Stimulated activated memory B cell treated with anti-CD40 and anti-IgM and Interleukin-4, amounts not matched to agents 10 μg/mL and 1 μg/mL and 100 μg/mL, for 72 hours (primary cell): Measurements from ENCODE around the gene NAA15.
A peak's percentile ranks its signal among the peaks of the same experiment; 100 is the strongest.
"Not testable (repeated sequence)": the region's sequence is repeated elsewhere in the genome, so short reads cannot be mapped to it uniquely, and the experiment has no call there.

Experiments
- ATAC-seq: fragments of 150-1000 bp; cut with Tn5 transposase; 2 replicates; pipeline ENCODE4 v1.10.0; 2021
- H3K27ac Mint-ChIP-seq: one replicate; pipeline ENCODE4 v1.8.0; 2022; ENCODE audit warnings: mild to moderate bottlenecking, mixed read lengths
- H3K27me3 Mint-ChIP-seq: one replicate; pipeline ENCODE4 v1.8.0; 2022; ENCODE audit warnings: mixed read lengths
- H3K36me3 Mint-ChIP-seq: one replicate; pipeline ENCODE4 v1.8.0; 2022; ENCODE audit warnings: mixed read lengths
- H3K4me1 Mint-ChIP-seq: one replicate; pipeline ENCODE4 v1.8.0; 2022; ENCODE audit warnings: mixed read lengths
- H3K4me3 Mint-ChIP-seq: one replicate; pipeline ENCODE4 v1.8.0; 2022; ENCODE audit warnings: mild to moderate bottlenecking, moderate library complexity, mixed read lengths
- H3K9me3 Mint-ChIP-seq: one replicate; pipeline ENCODE4 v1.8.0; 2022; ENCODE audit warnings: mixed read lengths

The NAA15 gene

DNA sequence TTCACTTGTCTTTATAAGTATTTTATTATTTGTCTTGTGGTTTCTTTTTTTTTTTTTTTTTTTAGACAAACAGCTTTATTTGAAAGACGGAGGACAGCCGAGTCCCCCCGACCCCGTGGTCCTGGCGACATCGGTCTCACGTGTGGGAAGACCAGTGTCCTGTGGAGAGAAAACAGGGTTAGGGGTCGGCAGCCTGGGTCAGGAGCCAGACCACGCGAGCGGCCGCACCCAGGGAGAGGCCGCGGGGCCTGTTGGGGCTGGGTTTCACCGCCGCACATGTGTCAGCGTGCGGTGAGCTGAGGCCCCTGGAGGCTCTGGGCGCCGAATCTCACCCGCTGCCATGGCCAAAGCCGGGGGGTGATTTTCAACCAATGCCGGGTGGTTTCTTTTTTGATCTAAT, 134.8 kb downstream of the NAA15 start:
- Mint-ChIP-seq H3K4me1 (no peaks in the 10 kb centered on the region), H3K36me3 (peaks cover 53% of the 10 kb centered on the region), H3K27ac (no peak overlapping the region), H3K4me3 (no peak overlapping the region), H3K27me3 (no peaks in the 10 kb centered on the region), H3K9me3 (peaks cover 14% of the 10 kb centered on the region)
- ATAC-seq: no peak

DNA sequence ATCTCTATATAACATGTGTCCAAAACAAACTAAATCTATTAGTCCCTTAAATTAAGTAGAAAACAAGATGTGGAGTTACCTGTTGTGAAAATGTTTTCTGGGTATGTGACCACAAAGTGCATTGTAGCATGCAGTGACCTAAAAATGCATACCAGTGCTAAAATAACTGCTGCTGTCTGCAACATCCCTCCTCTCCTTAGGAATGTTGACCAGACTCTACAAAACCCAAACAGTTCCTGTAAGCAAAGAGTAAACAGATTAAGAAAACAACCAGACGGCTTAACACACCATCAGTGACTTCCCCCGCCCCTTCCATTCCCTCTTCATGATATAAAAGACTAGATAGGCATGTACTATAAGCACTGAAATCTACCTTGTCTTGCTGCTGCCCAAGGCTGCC, 136.8 kb downstream of the NAA15 start:
- no peak overlapping the region for H3K27ac Mint-ChIP-seq
- H3K9me3 Mint-ChIP-seq: peaks cover 14% of the 10 kb centered on the region
- H3K4me3 Mint-ChIP-seq: no peak overlapping the region
- peaks cover 44% of the 10 kb centered on the region for H3K36me3 Mint-ChIP-seq
- H3K27me3 Mint-ChIP-seq: no peaks in the 10 kb centered on the region
- ATAC-seq: no peak
- no peaks in the 10 kb centered on the region for H3K4me1 Mint-ChIP-seq

DNA sequence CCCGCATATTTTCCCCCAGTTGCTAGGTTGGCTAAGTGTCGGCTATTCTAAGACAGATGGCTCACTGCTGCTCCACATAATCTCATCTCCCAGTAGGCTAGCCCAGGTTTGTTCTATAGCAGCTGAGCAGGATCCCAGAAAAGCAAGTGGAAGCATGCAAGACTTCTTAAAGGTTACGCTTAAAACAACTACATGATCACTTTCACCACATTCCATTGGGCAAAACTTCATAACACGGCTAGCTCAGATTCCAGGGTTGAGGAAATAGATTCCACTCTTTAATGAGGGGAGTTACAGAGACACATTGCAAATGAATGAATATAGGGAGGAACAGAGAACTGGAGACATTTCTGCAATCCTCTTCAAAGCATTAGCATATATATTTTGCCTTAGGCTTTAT, 139.7 kb downstream of the NAA15 start:
- Mint-ChIP-seq H3K9me3 (peaks cover 14% of the 10 kb centered on the region), H3K27ac (no peak overlapping the region), H3K4me1 (no peaks in the 10 kb centered on the region), H3K36me3 (peaks cover 50% of the 10 kb centered on the region), H3K4me3 (no peak overlapping the region), H3K27me3 (no peaks in the 10 kb centered on the region)
- ATAC-seq: no peak

DNA sequence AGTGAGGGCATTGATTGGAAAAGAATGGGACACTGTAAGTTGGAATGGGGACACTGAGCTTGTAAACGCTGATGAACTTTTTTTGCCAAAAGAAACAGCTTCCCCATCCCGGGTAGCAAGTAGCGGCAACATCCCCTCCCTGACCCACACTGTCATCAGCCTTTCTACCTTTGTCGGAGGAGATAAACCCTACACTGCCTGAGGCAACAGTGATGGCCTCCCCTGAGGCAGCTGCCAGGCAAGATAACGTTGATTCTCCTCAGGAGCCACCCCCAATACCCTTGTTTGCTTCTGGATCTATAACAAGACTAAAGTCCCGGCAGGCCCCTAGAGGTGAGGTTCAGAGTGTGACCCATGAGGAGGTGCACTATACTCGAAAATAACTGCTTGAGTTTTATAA, 142.4 kb downstream of the NAA15 start:
- no peak for ATAC-seq
- no peak overlapping the region for H3K4me3 Mint-ChIP-seq
- H3K4me1 Mint-ChIP-seq: peaks cover 3% of the 10 kb centered on the region
- peaks cover 5% of the 10 kb centered on the region for H3K9me3 Mint-ChIP-seq
- H3K27me3 Mint-ChIP-seq: no peaks in the 10 kb centered on the region
- no peak overlapping the region for H3K27ac Mint-ChIP-seq
- peaks cover 33% of the 10 kb centered on the region for H3K36me3 Mint-ChIP-seq

DNA sequence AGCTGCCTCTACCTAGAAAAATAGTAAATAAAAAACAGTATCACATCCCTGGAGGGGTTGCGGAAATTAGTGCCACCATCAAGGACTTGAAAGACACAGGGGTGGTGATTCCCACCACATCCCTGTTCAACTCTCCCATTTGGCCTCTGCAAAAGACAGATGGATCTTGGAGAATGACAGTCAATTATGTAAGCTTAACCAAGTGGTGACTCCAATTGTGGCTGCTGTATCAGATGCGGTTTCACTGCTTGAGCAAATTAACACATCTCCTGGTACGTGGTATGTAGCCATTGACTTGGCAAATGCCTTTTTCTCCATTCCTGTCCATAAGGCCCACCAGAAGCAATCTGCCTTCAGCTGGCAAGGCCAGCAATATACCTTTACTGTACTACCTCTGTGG, 143.6 kb downstream of the NAA15 start:
- not testable (repeated sequence) for H3K9me3 Mint-ChIP-seq, ATAC-seq, H3K27me3 Mint-ChIP-seq, H3K4me3 Mint-ChIP-seq, H3K27ac Mint-ChIP-seq, H3K4me1 Mint-ChIP-seq
- H3K36me3 Mint-ChIP-seq: peaks cover 27% of the 10 kb centered on the region

DNA sequence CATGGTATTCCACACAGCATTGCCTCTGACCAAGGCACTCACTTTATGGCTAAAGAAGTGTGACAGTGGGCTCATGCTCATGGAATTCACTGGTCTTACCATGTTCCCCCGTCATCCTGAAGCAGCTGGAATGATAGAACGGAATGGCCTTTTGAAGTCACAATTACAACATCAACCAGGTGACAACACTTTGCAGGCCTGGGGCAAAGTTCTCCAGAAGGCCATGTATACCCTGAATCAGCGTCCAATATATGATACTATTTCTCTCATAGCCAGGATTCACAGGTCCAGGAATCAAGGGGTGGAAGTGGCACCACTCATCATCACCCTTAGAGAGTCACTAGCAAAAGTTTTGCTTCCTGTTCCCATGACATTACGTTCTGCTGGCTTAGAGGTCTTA, 145.8 kb downstream of the NAA15 start:
- peaks cover 19% of the 10 kb centered on the region for H3K36me3 Mint-ChIP-seq
- not testable (repeated sequence) for H3K9me3 Mint-ChIP-seq, H3K27ac Mint-ChIP-seq, H3K4me3 Mint-ChIP-seq, H3K4me1 Mint-ChIP-seq, H3K27me3 Mint-ChIP-seq, ATAC-seq

DNA sequence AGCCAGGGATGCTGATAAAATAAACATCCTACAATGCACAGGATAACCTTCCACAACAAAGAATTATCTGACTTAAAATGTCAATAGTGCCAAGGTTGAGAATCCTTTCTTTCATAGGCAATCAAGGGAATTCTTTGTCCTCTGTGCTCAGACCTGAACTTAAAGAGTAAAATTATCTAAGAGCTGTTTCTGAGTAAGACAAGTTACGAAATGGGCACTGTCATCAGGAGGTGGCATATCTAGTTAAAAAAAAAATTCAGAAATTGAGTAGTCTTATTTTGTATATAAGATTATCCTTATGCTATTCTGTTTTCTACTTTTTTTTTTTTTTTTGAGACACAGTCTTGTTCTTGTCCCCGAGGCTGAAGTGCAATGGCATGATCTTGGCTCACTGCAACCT, 149.3 kb downstream of the NAA15 start:
- Mint-ChIP-seq H3K36me3 (peaks cover 13% of the 10 kb centered on the region), H3K27ac (no peak overlapping the region), H3K9me3 (no peaks in the 10 kb centered on the region), H3K27me3 (no peaks in the 10 kb centered on the region), H3K4me1 (peaks cover 29% of the 10 kb centered on the region), H3K4me3 (no peak overlapping the region)
- ATAC-seq: no peak

DNA sequence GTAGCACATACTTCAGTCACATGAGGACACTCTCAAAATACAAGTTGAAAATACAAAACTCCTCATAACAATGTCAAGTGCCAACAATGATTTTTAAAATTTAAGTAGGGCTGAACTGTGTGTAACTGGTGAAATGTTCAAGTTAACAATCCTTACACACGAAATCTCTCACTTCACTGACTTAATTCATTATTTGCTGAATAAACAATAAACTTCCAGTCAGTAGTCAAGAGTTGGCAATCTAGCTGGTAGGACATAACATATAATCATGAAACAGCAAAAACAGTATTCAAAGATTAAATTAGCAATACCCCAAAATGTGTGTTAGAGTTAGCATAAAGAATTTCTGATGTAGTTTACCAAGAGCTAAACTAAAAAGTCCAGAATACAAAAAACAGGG, 150.7 kb downstream of the NAA15 start:
- no peak overlapping the region for H3K4me3 Mint-ChIP-seq
- H3K36me3 Mint-ChIP-seq: peaks cover 13% of the 10 kb centered on the region
- no peak overlapping the region for H3K27ac Mint-ChIP-seq
- no peaks in the 10 kb centered on the region for H3K9me3 Mint-ChIP-seq
- H3K4me1 Mint-ChIP-seq: peaks cover 42% of the 10 kb centered on the region
- ATAC-seq: no peak
- H3K27me3 Mint-ChIP-seq: no peaks in the 10 kb centered on the region

DNA sequence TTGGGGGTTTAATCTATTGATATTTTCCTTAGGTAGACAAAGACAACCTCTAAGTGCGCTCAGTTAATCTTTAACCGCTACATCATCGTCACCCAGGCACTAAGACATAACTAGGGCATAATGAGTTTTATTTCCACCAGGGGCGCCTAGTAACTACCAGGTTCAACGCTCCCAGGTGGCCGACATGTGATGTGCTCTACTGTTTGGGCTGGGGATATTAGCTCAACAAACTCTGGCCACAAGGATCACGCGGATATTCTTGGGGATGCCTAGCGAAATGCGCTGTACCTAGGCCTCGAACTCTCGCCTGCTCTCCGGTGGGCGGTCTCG, 151.7 kb downstream of the NAA15 start:
- peak; percentile 73 for ATAC-seq
- Mint-ChIP-seq H3K4me3 (peak overlapping the region; percentile 97), H3K4me1 (peaks cover 52% of the 10 kb centered on the region), H3K9me3 (no peaks in the 10 kb centered on the region), H3K27ac (peak overlapping the region; percentile 97), H3K36me3 (peaks cover 13% of the 10 kb centered on the region), H3K27me3 (no peaks in the 10 kb centered on the region)

DNA sequence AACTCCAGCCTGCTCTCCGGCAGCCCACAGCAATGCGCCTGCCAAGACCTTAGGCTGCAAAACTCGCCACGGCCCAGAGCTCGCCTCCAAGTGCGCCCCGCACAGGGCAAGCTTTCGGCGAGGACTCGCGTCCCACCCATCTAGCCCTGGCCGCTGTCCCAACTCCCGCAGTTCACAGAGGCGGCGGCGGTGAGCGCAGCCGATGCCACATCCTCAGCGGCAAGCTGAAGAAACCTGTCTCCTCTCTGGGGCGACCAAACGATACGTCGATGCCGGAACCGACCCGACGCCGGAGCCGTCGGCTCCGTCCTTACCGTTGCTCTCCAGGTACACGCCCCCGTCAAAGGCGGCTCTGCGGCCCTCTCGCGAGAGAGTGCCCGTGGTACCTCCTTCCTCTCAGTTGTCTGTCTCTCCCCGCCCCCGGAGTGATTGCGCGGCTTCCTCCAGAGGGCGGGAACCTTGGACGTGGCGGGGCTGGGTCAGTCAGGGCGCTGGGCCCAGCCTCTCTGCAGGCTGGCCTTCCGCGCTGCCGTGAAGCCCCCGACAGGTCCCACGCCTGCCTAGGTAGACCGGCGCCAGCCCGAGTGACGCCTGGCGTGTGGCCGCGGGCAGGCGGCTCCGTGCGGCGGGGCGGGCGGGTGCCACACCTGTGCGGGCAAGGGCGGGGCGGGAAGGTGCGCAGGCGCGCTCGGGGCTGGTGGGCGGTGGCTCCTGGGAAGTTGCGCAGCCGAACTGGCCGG, 152.2 kb downstream of the NAA15 start:
- H3K36me3 Mint-ChIP-seq: peaks cover 12% of the 10 kb centered on the region
- H3K27me3 Mint-ChIP-seq: no peaks in the 10 kb centered on the region
- ATAC-seq: peak; percentile 96
- peak overlapping the region; percentile 97 for H3K27ac Mint-ChIP-seq
- H3K4me1 Mint-ChIP-seq: peaks cover 55% of the 10 kb centered on the region
- no peaks in the 10 kb centered on the region for H3K9me3 Mint-ChIP-seq
- peak overlapping the region; percentile 97 for H3K4me3 Mint-ChIP-seq

DNA sequence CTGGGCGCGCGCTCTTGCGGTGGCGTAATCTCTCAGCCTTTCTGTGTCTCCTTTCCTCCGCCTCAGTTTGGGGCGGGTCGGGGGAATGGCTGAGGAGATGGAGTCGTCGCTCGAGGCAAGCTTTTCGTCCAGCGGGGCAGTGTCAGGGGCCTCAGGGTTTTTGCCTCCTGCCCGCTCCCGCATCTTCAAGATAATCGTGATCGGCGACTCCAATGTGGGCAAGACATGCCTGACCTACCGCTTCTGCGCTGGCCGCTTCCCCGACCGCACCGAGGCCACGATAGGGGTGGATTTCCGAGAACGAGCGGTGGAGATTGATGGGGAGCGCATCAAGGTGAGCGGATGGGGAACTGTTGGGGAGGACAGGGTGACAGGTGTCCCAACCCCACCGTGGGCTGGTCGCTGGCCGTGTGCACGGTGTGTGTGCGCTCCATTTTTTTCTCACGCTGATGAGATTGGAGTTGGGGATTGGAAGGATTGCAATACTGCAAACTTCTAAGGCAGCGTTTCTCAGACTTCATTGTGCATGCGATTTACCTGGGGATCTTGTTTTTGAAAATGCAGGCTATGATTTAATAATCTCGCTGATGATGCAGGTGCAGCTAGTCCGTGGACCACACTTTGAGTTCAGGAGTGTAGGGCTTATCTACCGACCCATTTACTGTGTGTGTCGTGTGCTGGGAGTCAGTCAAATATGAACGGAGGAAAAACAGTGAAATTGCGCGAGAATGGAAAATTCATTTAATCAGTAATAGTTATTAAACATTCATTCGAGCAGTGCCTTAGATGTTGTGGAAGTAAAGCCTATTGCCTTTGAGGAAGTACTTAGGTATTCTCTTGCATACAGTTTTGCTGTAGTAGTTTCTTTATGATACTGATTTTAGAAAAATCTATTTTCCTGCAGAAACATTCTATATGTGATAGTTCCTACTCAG, 153.1 kb downstream of the NAA15 start, which contains the start of gene RAB33B:
Gene RAB33B (plus strand): TSS at position 11 of the 935 bp plus-strand sequence. CDS start 75 bp downstream, at position 86.
- no peaks in the 10 kb centered on the region for H3K27me3 Mint-ChIP-seq
- H3K4me3 Mint-ChIP-seq: peak within 1 kb of the TSS; percentile 97
- peaks cover 7% of the 10 kb centered on the region for H3K36me3 Mint-ChIP-seq
- peak within 1 kb of the TSS; percentile 97 for H3K27ac Mint-ChIP-seq
- no peaks in the 10 kb centered on the region for H3K9me3 Mint-ChIP-seq
- peak; percentile 17 for ATAC-seq
- H3K4me1 Mint-ChIP-seq: peaks cover 59% of the 10 kb centered on the region

DNA sequence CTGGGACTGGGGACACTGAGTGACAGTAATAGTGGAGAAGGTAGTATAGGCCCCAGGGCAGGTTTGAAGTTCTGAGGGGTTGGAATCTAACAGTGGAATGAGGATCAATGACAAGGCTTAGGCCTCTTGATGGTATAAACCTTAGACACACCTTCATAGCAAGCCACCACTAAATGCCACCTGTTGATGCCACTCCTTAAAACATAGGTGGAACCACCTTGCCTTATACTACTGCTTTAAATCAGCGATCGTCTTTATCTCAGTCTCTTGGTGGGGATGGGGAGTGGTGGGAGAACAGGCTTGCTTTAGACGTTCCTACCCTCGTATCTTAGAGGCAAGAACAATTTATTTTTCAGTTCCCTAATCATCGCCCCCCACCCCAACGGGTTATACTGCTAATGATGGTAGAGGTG, 153.8 kb downstream of the NAA15 start:
- Mint-ChIP-seq H3K36me3 (peaks cover 13% of the 10 kb centered on the region), H3K4me1 (peaks cover 65% of the 10 kb centered on the region), H3K4me3 (peak overlapping the region; percentile 97), H3K27me3 (no peaks in the 10 kb centered on the region), H3K27ac (peak overlapping the region; percentile 97), H3K9me3 (no peaks in the 10 kb centered on the region)
- no peak for ATAC-seq

DNA sequence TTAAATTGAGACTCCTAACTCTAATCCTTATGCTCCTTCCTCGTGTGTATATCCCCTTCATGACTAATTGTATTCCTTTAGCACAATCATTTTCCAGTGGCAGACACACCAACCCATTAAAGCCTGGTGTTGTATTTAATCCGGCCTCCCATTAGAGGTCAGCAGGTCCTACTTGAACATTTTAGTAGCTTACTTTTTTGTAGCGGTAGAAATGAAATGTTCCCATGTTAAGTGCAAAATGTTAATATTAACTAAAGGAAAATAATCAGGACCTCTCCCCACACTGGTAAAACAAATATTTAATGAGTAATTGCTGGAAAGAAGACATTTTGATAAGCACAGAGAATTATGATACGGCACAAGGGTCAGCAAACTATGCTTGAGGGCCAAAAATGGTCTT, 156.0 kb downstream of the NAA15 start:
- Mint-ChIP-seq H3K4me3 (no peak overlapping the region), H3K4me1 (peaks cover 75% of the 10 kb centered on the region), H3K36me3 (peaks cover 25% of the 10 kb centered on the region), H3K27me3 (no peaks in the 10 kb centered on the region), H3K27ac (no peak overlapping the region), H3K9me3 (no peaks in the 10 kb centered on the region)
- ATAC-seq: no peak

DNA sequence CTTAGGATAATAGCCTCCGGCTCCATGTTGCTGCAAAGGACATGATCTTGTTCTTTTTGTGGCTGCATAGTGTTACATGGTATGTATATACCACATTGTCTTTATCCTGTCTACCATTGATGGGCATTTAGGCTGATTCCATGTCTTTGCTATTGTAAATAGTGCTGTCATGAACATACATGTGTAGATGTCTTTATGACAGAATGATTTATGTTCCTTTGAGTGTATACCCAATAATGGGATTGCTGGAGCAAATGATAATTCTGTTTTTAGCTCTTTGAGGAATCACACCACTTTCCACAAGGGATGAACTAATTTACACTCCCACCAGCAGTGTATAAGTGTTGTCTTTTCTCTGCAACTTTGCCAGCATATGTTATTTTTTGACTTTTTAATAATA, 157.2 kb downstream of the NAA15 start:
- H3K4me3 Mint-ChIP-seq: no peak overlapping the region
- H3K27ac Mint-ChIP-seq: no peak overlapping the region

DNA sequence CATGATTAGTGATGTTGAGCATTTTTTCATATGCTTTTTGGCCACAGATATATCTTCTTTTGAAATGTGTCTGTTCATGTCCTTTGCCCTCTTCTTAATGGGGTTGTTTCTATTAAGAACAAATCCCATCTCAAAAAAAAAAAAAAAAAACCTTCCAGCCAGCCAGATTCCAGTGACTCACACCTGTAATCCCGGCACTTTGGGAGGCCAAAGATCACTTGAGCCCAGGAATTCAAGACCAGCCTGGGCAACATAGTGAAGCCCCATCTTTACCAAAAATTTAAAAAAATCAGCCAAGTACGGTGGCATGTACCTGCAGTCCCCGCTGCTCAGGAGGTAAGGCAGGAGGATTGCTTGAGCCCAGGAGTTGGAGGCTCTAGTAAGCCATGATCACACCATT, 157.7 kb downstream of the NAA15 start:
- no peaks in the 10 kb centered on the region for H3K9me3 Mint-ChIP-seq
- ATAC-seq: no peak
- H3K27ac Mint-ChIP-seq: no peak overlapping the region
- peaks cover 34% of the 10 kb centered on the region for H3K36me3 Mint-ChIP-seq
- peaks cover 74% of the 10 kb centered on the region for H3K4me1 Mint-ChIP-seq
- H3K4me3 Mint-ChIP-seq: no peak overlapping the region
- H3K27me3 Mint-ChIP-seq: no peaks in the 10 kb centered on the region

More for the DNA sequence above, 157.2 kb downstream of the NAA15 start:
- Mint-ChIP-seq H3K36me3 (peaks cover 29% of the 10 kb centered on the region), H3K27me3 (no peaks in the 10 kb centered on the region), H3K4me1 (peaks cover 69% of the 10 kb centered on the region), H3K9me3 (no peaks in the 10 kb centered on the region)
- ATAC-seq: no peak

DNA sequence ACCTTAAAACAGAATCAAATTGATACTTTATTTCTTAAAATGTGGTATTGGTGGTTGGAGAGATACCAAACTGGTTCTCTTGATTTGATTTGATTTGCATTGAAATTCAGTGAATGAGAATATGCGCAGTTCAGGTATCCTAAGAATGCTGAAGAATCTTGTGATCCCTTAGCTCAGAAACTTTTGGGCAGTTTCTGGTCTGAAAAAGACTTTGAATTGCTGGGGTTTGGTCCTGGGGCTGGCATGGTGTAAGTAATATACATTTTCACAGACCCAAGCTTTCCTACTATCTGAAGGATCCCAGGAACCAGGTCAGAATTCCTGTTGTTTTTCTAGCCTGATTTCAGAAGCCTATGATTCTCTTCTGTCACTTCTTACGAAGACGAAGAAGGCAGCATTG, 159.3 kb downstream of the NAA15 start:
- no peak overlapping the region for H3K27ac Mint-ChIP-seq
- no peaks in the 10 kb centered on the region for H3K27me3 Mint-ChIP-seq
- H3K36me3 Mint-ChIP-seq: peaks cover 41% of the 10 kb centered on the region
- H3K4me3 Mint-ChIP-seq: no peak overlapping the region
- no peaks in the 10 kb centered on the region for H3K9me3 Mint-ChIP-seq
- ATAC-seq: no peak
- H3K4me1 Mint-ChIP-seq: peaks cover 65% of the 10 kb centered on the region
